C4-2B (cell line): Measurements from ENCODE around the gene KLHL17.

ENCODE experiments used
- ZFX ChIP-seq: fragments of 450-650 bp; IDR thresholded peaks from 2 replicates; pipeline ENCODE4 v1.6.1; 2017
- TF ChIP-seq, protein P1 (sequence below): fragments of 450-650 bp; conservative IDR thresholded peaks from 2 replicates; pipeline ENCODE4 v1.5.1; 2017; ENCODE audit warnings: mild to moderate bottlenecking

DNA sequence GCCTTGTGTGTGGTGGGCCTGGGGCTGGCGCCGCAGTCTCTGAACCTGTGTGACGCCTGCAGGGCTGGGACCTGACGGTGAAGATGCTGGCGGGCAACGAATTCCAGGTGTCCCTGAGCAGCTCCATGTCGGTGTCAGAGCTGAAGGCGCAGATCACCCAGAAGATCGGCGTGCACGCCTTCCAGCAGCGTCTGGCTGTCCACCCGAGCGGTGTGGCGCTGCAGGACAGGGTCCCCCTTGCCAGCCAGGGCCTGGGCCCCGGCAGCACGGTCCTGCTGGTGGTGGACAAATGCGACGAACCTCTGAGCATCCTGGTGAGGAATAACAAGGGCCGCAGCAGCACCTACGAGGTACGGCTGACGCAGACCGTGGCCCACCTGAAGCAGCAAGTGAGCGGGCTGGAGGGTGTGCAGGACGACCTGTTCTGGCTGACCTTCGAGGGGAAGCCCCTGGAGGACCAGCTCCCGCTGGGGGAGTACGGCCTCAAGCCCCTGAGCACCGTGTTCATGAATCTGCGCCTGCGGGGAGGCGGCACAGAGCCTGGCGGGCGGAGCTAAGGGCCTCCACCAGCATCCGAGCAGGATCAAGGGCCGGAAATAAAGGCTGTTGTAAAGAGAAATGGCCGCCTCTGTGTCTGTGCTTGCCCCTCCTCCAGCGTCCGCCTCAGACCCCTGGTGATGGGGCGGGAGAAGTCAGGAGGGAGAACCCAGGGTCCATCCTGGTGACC lies 53.7 kb downstream of the KLHL17 start:
- TF ChIP-seq, protein P1, sequence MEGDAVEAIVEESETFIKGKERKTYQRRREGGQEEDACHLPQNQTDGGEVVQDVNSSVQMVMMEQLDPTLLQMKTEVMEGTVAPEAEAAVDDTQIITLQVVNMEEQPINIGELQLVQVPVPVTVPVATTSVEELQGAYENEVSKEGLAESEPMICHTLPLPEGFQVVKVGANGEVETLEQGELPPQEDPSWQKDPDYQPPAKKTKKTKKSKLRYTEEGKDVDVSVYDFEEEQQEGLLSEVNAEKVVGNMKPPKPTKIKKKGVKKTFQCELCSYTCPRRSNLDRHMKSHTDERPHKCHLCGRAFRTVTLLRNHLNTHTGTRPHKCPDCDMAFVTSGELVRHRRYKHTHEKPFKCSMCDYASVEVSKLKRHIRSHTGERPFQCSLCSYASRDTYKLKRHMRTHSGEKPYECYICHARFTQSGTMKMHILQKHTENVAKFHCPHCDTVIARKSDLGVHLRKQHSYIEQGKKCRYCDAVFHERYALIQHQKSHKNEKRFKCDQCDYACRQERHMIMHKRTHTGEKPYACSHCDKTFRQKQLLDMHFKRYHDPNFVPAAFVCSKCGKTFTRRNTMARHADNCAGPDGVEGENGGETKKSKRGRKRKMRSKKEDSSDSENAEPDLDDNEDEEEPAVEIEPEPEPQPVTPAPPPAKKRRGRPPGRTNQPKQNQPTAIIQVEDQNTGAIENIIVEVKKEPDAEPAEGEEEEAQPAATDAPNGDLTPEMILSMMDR = no peak
- peak; percentile 27; the same call in 1 of the 2 replicates for TF ChIP-seq ZFX
